Activated naive CD8-positive, alpha-beta T cell treated with anti-CD3 and anti-CD28 coated beads, Interleukin-2, amount 10 ng/mL, durations not matched to agents 7 days and 5 days (primary cell): ENCODE measurements around the gene DOCK8. TPM values are rescaled to one million over a fixed set of nuclear protein-coding genes. Genes with fewer than 3 reads are reported as not detected.
"Not testable (repeated sequence)": the region's sequence is repeated elsewhere in the genome, so short reads cannot be mapped to it uniquely, and the experiment has no call there.

ENCODE experiments used
- ATAC-seq: fragments of 150-1000 bp; cut with Tn5 transposase; one replicate; pipeline ENCODE4 v1.10.0; 2021; ENCODE audit warnings: low read depth, moderate library complexity
- POLR2A ChIA-PET: fragments of 350-600 bp; sonication (Branson Sonifier 250); formaldehyde crosslinking; loops from one replicate; lab custom pipeline; 2021; ENCODE audit warnings: antibody characterized with exemption; lab: Charles Lee
- DNase-seq: peaks from one replicate; pipeline ENCODE4 v3.0.0; 2021
- H3K27ac Mint-ChIP-seq: one replicate; pipeline ENCODE4 v1.8.0; 2022; ENCODE audit warnings: mild to moderate bottlenecking, mixed read lengths
- H3K27me3 Mint-ChIP-seq: one replicate; pipeline ENCODE4 v1.8.0; 2022; ENCODE audit warnings: mild to moderate bottlenecking, moderate library complexity, mixed read lengths
- H3K36me3 Mint-ChIP-seq: one replicate; pipeline ENCODE4 v1.8.0; 2021; ENCODE audit warnings: mild to moderate bottlenecking, mixed read lengths
- H3K4me1 Mint-ChIP-seq: one replicate; pipeline ENCODE4 v1.8.0; 2021; ENCODE audit warnings: mixed read lengths
- H3K4me3 Mint-ChIP-seq: one replicate; pipeline ENCODE4 v1.8.0; 2022; ENCODE audit warnings: mild to moderate bottlenecking, moderate library complexity, mixed read lengths
- H3K9me3 Mint-ChIP-seq: one replicate; pipeline ENCODE4 v1.8.0; 2021; ENCODE audit warnings: mixed read lengths
- total RNA-seq, 2 experiments: library from RNA; stranded (reverse); gene quantifications; one replicate each; pipeline ENCODE4 v1.2.3, GENCODE V29; 2021

DOCK8 gene
- total RNA-seq, 2 experiments from 2014 or later: 318 to 319 TPM

DNA sequence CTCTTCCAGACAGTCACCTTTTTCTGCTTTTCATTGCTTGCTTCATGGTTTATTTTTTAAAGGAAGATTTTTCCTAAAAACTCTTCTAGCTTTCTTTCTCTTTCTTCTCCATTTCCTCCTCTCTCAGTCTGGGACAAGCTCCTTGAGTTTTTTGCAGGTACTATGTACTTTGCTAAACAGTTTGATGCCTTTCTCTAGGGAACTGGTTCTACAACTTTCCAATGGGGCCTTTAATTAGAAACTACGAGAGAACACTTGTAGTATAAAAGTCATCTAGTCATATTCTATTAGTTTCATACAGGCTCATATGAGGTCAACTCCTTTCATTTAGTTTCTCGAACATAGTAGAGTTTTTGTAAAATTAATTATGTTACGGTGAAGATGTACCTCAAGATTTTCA lies 189.6 kb downstream of the DOCK8 start:
- Mint-ChIP-seq H3K27ac (no peak overlapping the region), H3K9me3 (peaks cover 2% of the 10 kb centered on the region), H3K27me3 (no peaks in the 10 kb centered on the region), H3K4me1 (peaks cover 1% of the 10 kb centered on the region), H3K4me3 (no peak overlapping the region), H3K36me3 (peaks cover 75% of the 10 kb centered on the region)
- DNase-seq (no peak), ATAC-seq (no peak)
- POLR2A ChIA-PET: no interaction called here

DNA sequence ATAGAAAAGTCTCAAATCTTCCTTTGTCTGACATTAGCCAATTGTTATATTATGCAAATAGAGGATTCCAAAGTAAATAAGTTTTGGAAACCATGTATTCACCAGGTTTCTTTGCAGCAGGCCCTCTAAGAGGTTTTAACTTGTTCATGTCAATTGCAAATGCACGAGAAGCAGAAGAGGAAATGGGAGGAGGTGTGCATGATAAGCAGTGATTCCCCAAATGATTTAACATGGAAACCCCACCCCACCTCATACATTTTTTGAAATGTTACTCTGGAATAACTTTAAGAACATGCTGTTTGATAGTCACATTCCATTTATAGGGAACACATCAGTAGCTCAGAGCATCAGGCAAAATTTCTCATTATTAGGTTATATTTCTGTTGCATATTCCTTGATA lies 190.7 kb downstream of the DOCK8 start:
- no peak for DNase-seq
- no peak for ATAC-seq
- peaks cover 1% of the 10 kb centered on the region for H3K4me1 Mint-ChIP-seq
- H3K27me3 Mint-ChIP-seq: no peaks in the 10 kb centered on the region
- H3K27ac Mint-ChIP-seq: no peak overlapping the region
- peaks cover 68% of the 10 kb centered on the region for H3K36me3 Mint-ChIP-seq
- no peak overlapping the region for H3K4me3 Mint-ChIP-seq
- POLR2A ChIA-PET: no interaction called here
- no peaks in the 10 kb centered on the region for H3K9me3 Mint-ChIP-seq

DNA sequence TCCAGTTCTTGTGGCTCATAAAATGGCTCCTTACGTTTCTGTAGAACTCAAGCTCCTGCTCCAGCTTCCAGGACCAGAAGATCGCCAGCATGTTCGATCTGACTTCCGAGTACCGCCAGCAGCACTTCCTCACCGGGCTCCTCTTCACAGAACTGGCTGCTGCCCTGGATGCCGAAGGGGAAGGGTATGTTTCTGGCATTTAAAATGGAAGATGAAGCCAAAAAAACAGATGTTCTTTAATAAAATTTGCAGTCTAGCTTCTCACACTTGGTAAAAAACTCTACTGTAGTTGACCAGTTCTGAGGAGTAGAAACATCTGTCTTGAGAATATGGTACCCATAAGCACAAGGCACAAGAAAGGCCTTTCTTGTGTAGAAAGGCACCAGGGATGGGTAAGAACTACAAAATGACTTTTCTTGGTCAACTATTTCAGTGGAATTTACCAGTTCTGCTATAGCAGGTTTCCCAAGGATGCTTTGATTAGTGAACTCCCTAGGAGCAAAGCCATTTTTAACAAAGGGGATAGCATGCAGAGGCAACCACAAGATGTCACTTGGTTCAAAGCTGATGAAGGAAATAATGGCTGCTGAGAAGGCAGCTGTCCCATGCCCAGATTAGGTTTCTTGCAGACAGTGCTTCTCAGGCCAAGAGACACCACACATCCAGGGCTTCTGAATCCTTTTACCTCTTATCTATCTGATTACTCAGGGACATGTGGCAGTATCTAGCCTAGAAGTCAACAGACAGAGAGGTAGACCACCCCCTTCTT lies 192.4 kb downstream of the DOCK8 start:
- no peak overlapping the region for H3K4me3 Mint-ChIP-seq
- peaks cover under 1% of the 10 kb centered on the region for H3K4me1 Mint-ChIP-seq
- no peaks in the 10 kb centered on the region for H3K27me3 Mint-ChIP-seq
- no peak for DNase-seq
- no peak for ATAC-seq
- POLR2A ChIA-PET: interaction anchor here (0.5 kb wide), 1 partner anchor 14 kb away, joined by 3 read pairs; no protein-coding TSS in a partner anchor
- H3K27ac Mint-ChIP-seq: no peak overlapping the region
- H3K36me3 Mint-ChIP-seq: peaks cover 62% of the 10 kb centered on the region
- H3K9me3 Mint-ChIP-seq: peaks cover 1% of the 10 kb centered on the region

DNA sequence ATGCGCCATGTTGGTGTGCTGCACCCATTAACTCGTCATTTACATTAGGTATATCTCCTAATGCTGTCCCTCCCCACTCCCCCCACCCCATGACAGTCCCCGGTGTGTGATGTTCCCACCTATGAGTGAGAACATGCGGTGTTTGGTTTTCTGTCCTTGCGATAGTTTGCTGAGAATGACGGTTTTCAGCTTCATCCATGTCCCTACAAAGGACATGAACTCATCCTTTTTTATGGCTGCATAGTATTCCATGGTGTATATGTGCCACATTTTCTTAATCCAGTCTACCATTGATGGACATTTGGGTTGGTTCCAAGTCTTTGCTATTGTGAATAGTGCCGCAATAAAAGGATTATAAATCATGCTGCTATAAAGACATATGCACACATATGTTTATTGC lies 195.0 kb downstream of the DOCK8 start:
- H3K27me3 Mint-ChIP-seq, H3K27ac Mint-ChIP-seq, ATAC-seq, H3K4me1 Mint-ChIP-seq, H3K9me3 Mint-ChIP-seq, POLR2A ChIA-PET, H3K4me3 Mint-ChIP-seq, DNase-seq: not testable (repeated sequence)
- peaks cover 49% of the 10 kb centered on the region for H3K36me3 Mint-ChIP-seq

DNA sequence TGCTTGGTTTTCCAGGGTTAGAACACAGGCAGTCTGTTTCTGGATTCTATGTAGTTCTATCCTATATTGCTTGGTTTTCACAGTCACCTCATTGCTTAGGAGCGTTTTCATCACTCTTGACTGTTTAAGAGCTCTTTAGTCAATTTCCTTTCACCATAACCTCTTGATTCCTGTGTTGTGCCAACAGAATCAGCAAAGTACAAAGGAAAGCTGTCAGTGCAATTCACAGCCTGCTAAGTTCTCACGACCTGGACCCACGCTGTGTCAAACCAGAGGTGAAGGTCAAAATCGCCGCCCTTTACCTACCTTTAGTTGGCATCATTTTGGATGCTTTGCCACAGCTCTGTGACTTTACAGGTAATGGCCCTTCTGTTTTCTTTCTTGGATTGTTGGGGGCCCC lies 199.9 kb downstream of the DOCK8 start:
- DNase-seq (no peak), ATAC-seq (no peak)
- Mint-ChIP-seq H3K4me3 (no peak overlapping the region), H3K27ac (no peak overlapping the region), H3K9me3 (peaks cover 1% of the 10 kb centered on the region), H3K36me3 (peaks cover 33% of the 10 kb centered on the region), H3K4me1 (no peaks in the 10 kb centered on the region), H3K27me3 (no peaks in the 10 kb centered on the region)
- POLR2A ChIA-PET: no interaction called here

DNA sequence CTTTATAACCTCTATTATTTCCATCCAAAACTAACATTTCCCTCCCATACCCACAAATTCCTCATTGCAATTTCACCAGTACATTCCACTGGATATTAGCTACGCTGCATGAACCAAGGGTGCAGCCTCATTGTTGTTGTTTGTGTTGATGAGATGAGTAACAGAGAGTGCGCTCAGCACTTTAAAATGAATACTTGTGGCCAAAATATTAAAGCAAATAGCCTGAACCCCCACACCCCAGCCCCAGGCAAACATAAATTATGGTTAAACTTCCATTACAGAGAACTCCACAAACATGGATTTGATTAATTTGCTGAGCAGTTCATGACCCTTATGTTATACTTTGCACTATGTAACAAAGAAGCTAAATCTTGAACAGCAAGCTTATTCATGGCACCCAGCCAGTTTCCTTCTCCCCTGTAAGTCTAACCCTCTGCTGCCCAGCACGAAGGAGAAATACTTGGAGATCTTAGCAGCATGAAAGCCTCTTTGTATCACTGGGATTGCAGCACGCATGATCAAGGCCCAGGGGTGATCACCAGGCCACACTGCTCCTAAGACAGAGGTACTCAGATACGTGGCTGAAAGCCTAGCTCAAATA lies 205.0 kb downstream of the DOCK8 start:
- no peak for ATAC-seq
- H3K27ac Mint-ChIP-seq: no peak overlapping the region
- DNase-seq: no peak
- no peak overlapping the region for H3K4me3 Mint-ChIP-seq
- H3K4me1 Mint-ChIP-seq: no peaks in the 10 kb centered on the region
- H3K9me3 Mint-ChIP-seq: no peaks in the 10 kb centered on the region
- H3K27me3 Mint-ChIP-seq: no peaks in the 10 kb centered on the region
- H3K36me3 Mint-ChIP-seq: peaks cover 51% of the 10 kb centered on the region
- POLR2A ChIA-PET: no interaction called here

DNA sequence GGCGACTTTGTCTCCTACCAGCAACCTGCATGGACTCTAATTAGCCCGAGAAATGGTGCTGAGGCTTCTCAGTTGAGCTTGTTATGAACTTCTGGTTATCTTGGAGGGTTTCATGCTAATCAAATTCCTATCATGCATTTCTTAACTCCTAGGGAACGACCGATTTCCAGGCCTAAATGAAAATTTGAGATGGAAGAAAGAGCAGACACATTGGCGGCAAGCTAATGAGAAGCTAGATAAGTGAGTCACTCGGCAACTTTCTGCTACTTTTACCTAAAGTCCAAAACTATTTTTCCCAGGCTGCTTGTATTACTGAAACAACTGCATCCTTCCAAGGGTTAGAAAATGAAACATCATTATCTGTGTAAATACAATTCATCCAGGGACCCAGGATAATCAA lies 207.2 kb downstream of the DOCK8 start:
- Mint-ChIP-seq H3K36me3 (peaks cover 41% of the 10 kb centered on the region), H3K4me1 (no peaks in the 10 kb centered on the region), H3K4me3 (no peak overlapping the region), H3K9me3 (no peaks in the 10 kb centered on the region), H3K27me3 (no peaks in the 10 kb centered on the region), H3K27ac (no peak overlapping the region)
- POLR2A ChIA-PET: interaction anchor here (0.6 to 1.6 kb wide), 2 partner anchors 8 to 16 kb away, joined by 3 to 4 read pairs; no protein-coding TSS in a partner anchor
- DNase-seq (no peak), ATAC-seq (no peak)

DNA sequence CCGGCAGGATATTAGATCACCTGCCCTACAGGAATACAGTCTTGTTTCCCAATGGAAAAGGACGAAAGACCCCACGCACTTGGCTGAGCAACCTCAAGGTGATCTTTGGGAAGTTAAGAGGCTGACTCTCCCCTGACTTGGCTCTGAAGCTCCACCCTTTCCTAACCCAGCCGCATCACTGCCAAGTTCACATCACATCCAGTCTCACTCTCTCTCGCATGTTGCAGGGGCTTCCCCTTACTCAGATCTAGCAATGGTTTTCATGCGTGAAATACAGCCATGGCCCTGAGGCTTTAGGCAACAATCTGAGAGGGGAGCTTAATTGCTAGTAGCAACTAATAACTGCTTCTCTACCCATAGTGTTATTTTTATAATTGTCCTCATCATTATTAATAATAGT lies 211.6 kb downstream of the DOCK8 start:
- Mint-ChIP-seq H3K9me3 (no peaks in the 10 kb centered on the region), H3K27ac (no peak overlapping the region), H3K27me3 (no peaks in the 10 kb centered on the region), H3K36me3 (peaks cover 38% of the 10 kb centered on the region), H3K4me1 (no peaks in the 10 kb centered on the region), H3K4me3 (no peak overlapping the region)
- no peak for ATAC-seq
- DNase-seq: no peak
- POLR2A ChIA-PET: no interaction called here

DNA sequence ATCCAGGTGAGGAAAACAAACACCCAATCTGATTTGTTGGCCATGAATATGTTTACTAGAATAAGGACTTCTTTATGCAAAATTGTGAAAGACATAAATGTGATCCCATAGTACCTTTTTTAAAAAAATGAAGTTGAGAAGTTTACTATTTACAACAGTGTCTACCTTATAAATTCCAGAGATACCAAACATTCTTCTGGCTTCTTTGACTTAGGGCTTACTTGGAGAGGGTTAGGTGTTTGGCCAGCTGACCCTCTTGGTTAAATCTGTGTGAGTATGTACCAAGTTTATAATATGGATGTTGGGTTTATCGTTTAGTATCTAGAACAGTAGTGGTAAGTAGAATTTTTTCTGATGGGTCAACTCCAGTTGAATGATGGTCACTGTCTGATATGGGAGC lies 212.3 kb downstream of the DOCK8 start:
- peak overlapping the region; percentile 48 for H3K27ac Mint-ChIP-seq
- POLR2A ChIA-PET: no interaction called here
- ATAC-seq: no peak
- H3K4me3 Mint-ChIP-seq: no peak overlapping the region
- no peaks in the 10 kb centered on the region for H3K4me1 Mint-ChIP-seq
- H3K27me3 Mint-ChIP-seq: no peaks in the 10 kb centered on the region
- no peak for DNase-seq
- peaks cover 37% of the 10 kb centered on the region for H3K36me3 Mint-ChIP-seq
- no peaks in the 10 kb centered on the region for H3K9me3 Mint-ChIP-seq

DNA sequence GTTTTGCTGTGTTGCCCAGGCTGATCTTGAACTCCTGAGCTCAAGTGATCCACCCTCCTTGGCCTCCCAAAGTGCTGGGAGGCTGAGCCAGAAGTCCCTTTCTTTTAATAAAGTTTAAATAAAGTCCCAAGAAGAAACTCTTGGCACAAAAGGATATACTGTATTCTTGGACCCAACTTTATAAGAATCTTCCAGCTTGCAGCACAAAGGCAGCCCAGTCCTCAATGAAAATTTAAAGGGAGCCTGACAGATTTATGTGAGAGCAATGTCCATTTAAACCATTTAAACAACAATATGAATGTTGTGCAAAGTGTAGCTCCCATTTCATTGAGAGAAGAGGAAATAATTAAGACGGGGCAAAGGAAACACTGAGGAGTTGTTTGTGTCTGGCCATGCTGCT lies 217.0 kb downstream of the DOCK8 start:
- Mint-ChIP-seq H3K9me3 (no peaks in the 10 kb centered on the region), H3K36me3 (peaks cover 49% of the 10 kb centered on the region), H3K4me1 (no peaks in the 10 kb centered on the region), H3K27me3 (no peaks in the 10 kb centered on the region), H3K4me3 (no peak overlapping the region), H3K27ac (no peak overlapping the region)
- ATAC-seq (no peak), DNase-seq (no peak)
- POLR2A ChIA-PET: no interaction called here

DNA sequence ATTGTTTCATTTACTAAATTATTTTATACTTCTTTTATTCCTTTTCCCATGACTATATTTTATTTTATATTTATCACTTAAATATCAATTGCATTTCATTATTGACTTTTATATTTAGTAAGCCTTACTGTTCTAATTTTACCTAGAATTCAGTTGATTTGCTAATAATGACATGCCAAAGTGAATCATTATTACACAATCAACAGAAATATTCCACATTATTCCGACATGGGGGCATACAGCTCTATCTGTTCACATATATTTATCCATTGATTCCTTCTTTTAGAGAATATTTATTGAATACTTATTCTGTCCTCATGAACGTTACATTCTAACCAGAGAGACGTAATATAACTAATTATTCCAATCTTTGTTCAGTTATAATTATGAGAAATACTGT lies 221.8 kb downstream of the DOCK8 start:
- Mint-ChIP-seq H3K4me1 (no peaks in the 10 kb centered on the region), H3K9me3 (no peaks in the 10 kb centered on the region), H3K36me3 (peaks cover 48% of the 10 kb centered on the region), H3K4me3 (no peak overlapping the region), H3K27me3 (no peaks in the 10 kb centered on the region), H3K27ac (peak overlapping the region; percentile 12)
- DNase-seq (no peak), ATAC-seq (no peak)
- POLR2A ChIA-PET: no interaction called here

DNA sequence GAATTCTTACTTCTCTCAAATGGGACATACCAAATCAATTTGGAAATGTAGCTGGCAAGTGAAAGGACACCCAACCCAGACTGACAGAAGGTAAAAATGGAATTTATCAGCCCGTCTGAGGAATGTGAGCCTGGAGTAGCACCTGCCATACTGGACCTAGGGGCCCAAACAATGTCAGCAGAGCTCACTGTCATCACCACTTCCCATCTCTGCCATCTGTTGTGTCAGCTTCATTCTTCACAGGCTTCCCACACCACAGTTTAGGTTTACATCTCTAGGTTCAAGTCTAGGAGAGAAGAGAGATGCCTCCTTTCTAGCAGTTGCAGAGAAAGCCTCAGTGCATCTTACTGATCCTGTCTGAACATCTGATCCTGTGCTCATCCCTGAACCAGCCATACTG lies 222.4 kb downstream of the DOCK8 start:
- Mint-ChIP-seq H3K4me3 (no peak overlapping the region), H3K9me3 (no peaks in the 10 kb centered on the region), H3K4me1 (no peaks in the 10 kb centered on the region), H3K27me3 (no peaks in the 10 kb centered on the region), H3K27ac (no peak overlapping the region), H3K36me3 (peaks cover 49% of the 10 kb centered on the region)
- POLR2A ChIA-PET: no interaction called here
- no peak for ATAC-seq
- DNase-seq: no peak

DNA sequence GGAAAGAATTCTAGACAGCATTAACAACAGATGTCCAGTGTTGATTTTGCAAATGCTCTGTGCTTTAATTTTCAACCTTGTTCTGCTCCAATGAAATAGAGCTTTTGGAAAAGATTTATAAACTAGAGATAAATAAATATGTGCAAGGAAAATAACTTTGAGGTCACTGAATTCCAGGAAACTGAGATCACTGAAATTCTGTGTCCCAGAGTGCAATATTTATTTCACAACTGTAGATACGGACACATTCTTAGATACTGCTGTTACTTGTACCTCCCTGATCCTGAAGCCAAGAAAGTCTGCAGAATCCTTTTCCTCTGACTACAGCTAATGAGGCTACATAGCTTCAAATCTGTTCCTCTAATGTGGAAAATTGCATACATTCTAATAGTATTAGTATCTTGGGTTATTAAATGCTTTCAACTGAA lies 222.9 kb downstream of the DOCK8 start:
- POLR2A ChIA-PET: no interaction called here
- Mint-ChIP-seq H3K27me3 (no peaks in the 10 kb centered on the region), H3K4me3 (no peak overlapping the region), H3K27ac (no peak overlapping the region), H3K9me3 (no peaks in the 10 kb centered on the region), H3K4me1 (no peaks in the 10 kb centered on the region), H3K36me3 (peaks cover 49% of the 10 kb centered on the region)
- ATAC-seq: no peak
- no peak for DNase-seq

DNA sequence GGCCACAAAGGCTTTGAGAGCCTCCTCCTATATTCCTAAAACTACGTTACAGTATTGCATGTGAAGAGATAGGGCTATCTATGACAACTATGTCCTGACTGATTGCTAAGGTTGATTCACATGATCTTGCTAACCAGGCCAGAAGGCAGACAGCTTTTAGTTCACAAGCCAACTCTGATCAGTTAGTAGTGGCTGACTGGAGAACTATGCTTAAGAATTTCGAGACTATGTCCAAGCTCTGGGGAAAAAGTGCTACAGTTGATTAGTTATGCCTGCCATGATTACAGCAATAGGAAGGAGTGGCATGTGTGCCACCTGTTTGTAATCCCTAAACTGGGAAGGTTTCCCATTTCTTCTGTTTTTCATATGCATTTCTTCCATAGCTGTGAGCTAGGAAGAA lies 223.4 kb downstream of the DOCK8 start:
- Mint-ChIP-seq H3K9me3 (no peaks in the 10 kb centered on the region), H3K36me3 (peaks cover 44% of the 10 kb centered on the region)

More for the DNA sequence above, 223.4 kb downstream of the DOCK8 start:
- no peaks in the 10 kb centered on the region for H3K4me1 Mint-ChIP-seq
- ATAC-seq (no peak), DNase-seq (no peak)
- H3K27me3 Mint-ChIP-seq: no peaks in the 10 kb centered on the region
- H3K27ac Mint-ChIP-seq: no peak overlapping the region
- POLR2A ChIA-PET: no interaction called here
- no peak overlapping the region for H3K4me3 Mint-ChIP-seq
